ENCODE results near the gene MAPK12. TPM values are rescaled to one million over a fixed set of nuclear protein-coding genes. Genes with fewer than 3 reads are reported as not detected.

The MAPK12 gene
- total RNA-seq, 1 donor from 2014 or later: 27.3 TPM

DNA sequence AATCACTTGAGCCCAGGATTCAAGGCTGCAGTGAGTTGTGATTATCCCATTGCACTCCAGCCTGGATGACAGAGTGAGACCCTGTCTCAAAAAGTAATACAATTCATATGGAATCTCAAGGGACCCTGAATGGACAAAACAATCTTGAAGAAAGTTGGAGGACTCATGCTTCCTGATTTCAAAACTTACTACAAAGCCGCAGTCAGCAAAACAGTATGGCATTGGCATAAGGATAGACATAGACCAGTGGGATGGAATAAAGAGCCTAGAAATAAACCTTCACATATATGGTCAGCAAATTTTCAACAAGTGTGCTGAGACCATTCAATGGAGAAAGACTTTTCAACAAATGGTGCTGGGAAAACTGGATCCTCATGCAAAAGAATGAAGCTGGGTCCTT is 58.2 kb downstream of the MAPK12 start:
- H3K27me3 Mint-ChIP-seq (ENCODE audit: unreplicated experiment): no peaks in the 10 kb centered on the region
- H3K4me1 Mint-ChIP-seq (ENCODE audit: unreplicated experiment): peaks cover 17% of the 10 kb centered on the region
- H3K4me3 Mint-ChIP-seq (ENCODE audit: unreplicated experiment): no peak overlapping the region
- no peak for DNase-seq (ENCODE audit: extremely low spot score, unreplicated experiment)
- H3K36me3 Mint-ChIP-seq (ENCODE audit: unreplicated experiment): peaks cover 14% of the 10 kb centered on the region
- no peak overlapping the region for H3K27ac Mint-ChIP-seq (ENCODE audit: unreplicated experiment)
- TF ChIP-seq, protein P1, sequence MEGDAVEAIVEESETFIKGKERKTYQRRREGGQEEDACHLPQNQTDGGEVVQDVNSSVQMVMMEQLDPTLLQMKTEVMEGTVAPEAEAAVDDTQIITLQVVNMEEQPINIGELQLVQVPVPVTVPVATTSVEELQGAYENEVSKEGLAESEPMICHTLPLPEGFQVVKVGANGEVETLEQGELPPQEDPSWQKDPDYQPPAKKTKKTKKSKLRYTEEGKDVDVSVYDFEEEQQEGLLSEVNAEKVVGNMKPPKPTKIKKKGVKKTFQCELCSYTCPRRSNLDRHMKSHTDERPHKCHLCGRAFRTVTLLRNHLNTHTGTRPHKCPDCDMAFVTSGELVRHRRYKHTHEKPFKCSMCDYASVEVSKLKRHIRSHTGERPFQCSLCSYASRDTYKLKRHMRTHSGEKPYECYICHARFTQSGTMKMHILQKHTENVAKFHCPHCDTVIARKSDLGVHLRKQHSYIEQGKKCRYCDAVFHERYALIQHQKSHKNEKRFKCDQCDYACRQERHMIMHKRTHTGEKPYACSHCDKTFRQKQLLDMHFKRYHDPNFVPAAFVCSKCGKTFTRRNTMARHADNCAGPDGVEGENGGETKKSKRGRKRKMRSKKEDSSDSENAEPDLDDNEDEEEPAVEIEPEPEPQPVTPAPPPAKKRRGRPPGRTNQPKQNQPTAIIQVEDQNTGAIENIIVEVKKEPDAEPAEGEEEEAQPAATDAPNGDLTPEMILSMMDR (IDR thresholded peaks at IDR 0.05): no peak
- H3K9me3 Mint-ChIP-seq (ENCODE audit: unreplicated experiment): no peaks in the 10 kb centered on the region

Other genes starting within 250 kb of the MAPK12 start
- not detected in 2 replicates for gene IL17REL, start 248.9 kb downstream of the MAPK12 start, total RNA-seq
- not detected in 2 replicates for gene TTLL8, start 203.4 kb downstream of the MAPK12 start, total RNA-seq
- gene MLC1, start 176.3 kb downstream of the MAPK12 start, total RNA-seq: not detected in 2 replicates
- gene MOV10L1, start 171.7 kb downstream of the MAPK12 start, total RNA-seq: 0.97 and 1.4 TPM in 2 replicates
- gene PANX2, start 91.0 kb downstream of the MAPK12 start, total RNA-seq: 1.5 and 1.6 TPM in 2 replicates
- 24.3 and 25.9 TPM in 2 replicates for gene TRABD, start 75.8 kb downstream of the MAPK12 start, total RNA-seq
- 23.9 and 25.0 TPM in 2 replicates for gene SELENOO, start 60.7 kb downstream of the MAPK12 start, total RNA-seq
- 52.5 and 55.7 TPM in 2 replicates for gene TUBGCP6, start 16.7 kb downstream of the MAPK12 start, total RNA-seq
- 37.7 and 38.3 TPM in 2 replicates for gene HDAC10, start 10.4 kb downstream of the MAPK12 start, total RNA-seq
- gene MAPK11, start 8.7 kb upstream of the MAPK12 start, total RNA-seq: 6.4 and 6.9 TPM in 2 replicates
- 347 and 362 TPM in 2 replicates for gene PLXNB2, start 46.0 kb upstream of the MAPK12 start, total RNA-seq
- 10.4 and 10.8 TPM in 2 replicates for gene DENND6B, start 65.3 kb upstream of the MAPK12 start, total RNA-seq
- gene PPP6R2, start 81.6 kb upstream of the MAPK12 start, total RNA-seq: 62.4 and 62.6 TPM in 2 replicates
- 96.5 and 110 TPM in 2 replicates for gene SBF1, start 213.4 kb upstream of the MAPK12 start, total RNA-seq
- gene ADM2, start 219.9 kb upstream of the MAPK12 start, total RNA-seq: 20.6 and 21.1 TPM in 2 replicates
- 0.76 and 1.5 TPM in 2 replicates for gene MIOX, start 225.2 kb upstream of the MAPK12 start, total RNA-seq
- 107 and 108 TPM in 2 replicates for gene LMF2, start 246.0 kb upstream of the MAPK12 start, total RNA-seq
- gene NCAPH2, start 246.5 kb upstream of the MAPK12 start, total RNA-seq: 46.3 and 47.0 TPM in 2 replicates